ENCODE measurements around the gene TBC1D22A. TPM values are rescaled to one million over a fixed set of nuclear protein-coding genes. Genes with fewer than 3 reads are reported as not detected.
"Not testable (repeated sequence)": the region's sequence is repeated elsewhere in the genome, so short reads cannot be mapped to it uniquely, and the experiment has no call there.

Gene TBC1D22A
- total RNA-seq, 2 donors from 2014 or later: 31.9 to 43.4 TPM

DNA sequence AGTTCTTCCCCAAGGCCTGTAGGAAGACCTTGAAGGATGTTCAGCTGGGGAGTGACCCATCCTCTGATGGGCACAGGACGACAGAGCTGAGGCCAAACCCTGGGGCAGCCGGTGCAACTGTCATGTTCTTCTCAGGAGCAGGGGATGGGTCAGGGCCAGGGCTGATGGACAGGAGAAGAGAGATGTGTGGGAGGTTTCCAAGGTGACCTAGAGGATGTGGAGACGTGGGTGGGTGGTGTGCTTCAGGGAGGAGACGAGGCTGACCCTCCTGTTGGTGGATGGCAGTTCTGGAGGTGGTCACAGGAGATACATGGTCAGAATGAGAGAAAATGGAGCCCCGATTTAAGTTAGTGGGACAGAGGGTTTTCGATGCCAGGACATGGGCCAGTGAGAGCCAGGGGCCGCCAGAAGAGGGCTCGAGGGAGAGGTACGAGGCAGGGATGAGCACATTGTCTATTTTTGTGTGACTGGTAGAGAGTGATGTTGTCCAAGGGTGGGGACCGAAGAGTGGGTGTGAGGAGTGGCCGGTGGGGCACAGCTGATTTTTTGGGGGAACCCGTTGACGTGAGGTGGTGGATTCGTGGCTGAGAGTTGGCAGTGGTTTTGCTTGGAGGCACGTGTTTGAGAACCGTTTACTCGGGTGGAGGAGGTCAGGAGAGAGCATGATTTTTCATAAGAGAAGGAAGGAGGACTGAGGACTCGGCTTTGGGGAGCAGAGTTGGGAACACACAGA is 14.6 kb downstream of the TBC1D22A start:
- DNase-seq (ENCODE audit: low spot score) (no peak), ATAC-seq (peak in 1 of 2 donors; percentile 38)
- Mint-ChIP-seq H3K4me1 (ENCODE audit: low read depth in 2 of 2) (peaks cover 48 to 51% of the 10 kb centered on the region in 2 donors), H3K27me3 (no peaks in the 10 kb centered on the region), H3K4me3 (peak overlapping the region; percentile 6), H3K36me3 (no peaks in the 10 kb centered on the region), H3K9me3 (no peaks in the 10 kb centered on the region), H3K27ac (peak overlapping the region; percentile 45 to 67)

DNA sequence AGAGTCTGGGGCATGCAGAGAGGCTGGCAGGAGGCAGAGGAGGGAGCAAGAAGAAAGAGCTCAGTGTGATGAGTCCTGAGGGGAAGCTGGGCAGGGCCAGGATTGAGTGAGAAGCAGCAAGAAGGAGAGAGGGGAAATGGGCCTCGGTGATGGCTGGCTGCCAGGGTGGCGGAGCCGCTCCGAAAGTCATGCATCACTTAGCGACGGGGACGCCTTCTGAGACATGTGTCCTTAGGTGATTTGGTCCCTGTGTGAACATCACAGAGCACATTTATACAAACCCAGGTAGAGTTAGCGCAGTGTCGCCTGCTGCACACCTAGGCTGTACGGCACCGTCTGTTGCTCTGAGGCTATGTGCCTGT is 15.1 kb downstream of the TBC1D22A start:
- H3K36me3 Mint-ChIP-seq: no peaks in the 10 kb centered on the region
- H3K27ac Mint-ChIP-seq: peak overlapping the region; percentile 45 to 67
- peak overlapping the region; percentile 6 for H3K4me3 Mint-ChIP-seq
- DNase-seq (ENCODE audit: low spot score) (no peak), ATAC-seq (no peak)
- H3K27me3 Mint-ChIP-seq: no peaks in the 10 kb centered on the region
- H3K9me3 Mint-ChIP-seq: no peaks in the 10 kb centered on the region
- peaks cover 50 to 55% of the 10 kb centered on the region in 2 donors for H3K4me1 Mint-ChIP-seq (ENCODE audit: low read depth in 2 of 2)

DNA sequence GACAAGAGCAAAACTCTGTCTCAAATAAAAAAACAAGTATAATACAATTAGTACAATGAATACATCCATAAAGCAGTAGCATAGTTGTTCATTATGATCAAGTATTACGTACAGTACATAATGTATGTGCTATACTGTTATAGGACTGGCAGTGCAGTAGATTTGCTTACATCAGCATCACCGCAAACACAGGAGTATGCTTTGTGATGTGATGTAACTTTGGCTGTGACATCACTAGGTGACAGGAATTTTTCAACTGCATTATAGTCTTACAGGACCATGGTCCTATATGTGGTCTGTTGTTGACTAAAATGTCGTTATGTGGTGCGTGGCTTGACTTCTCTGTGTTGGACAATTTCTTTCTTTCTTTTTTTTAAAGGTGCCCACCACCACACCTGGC is 16.6 kb downstream of the TBC1D22A start:
- Mint-ChIP-seq H3K4me3 (no peak overlapping the region), H3K4me1 (ENCODE audit: low read depth in 2 of 2) (peaks cover 53 to 56% of the 10 kb centered on the region in 2 donors), H3K27ac (no peak overlapping the region)

DNA sequence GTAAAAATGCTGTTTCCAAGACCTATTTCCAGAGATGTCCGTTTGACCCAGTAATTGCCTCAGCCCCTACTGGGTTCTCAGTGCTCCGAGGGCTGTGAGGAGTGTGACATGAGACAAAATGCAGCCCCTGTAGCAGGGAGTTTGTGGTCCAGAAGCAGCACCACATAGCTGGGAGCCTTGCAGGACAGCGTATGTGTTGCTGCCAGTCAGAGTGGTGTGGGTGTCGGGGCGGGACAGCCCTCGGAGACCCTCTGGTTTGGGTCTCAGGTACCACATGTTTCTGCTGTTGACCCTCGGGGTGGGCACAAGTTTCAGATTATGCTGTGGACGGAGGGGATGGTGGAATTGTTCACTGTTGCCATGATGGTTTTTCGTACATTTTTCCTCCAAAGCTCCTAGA is 17.2 kb downstream of the TBC1D22A start:
- DNase-seq (ENCODE audit: low spot score) (no peak), ATAC-seq (no peak)
- H3K4me3 Mint-ChIP-seq: no peak overlapping the region
- H3K4me1 Mint-ChIP-seq (ENCODE audit: low read depth in 2 of 2): peaks cover 47 to 54% of the 10 kb centered on the region in 2 donors
- no peaks in the 10 kb centered on the region for H3K36me3 Mint-ChIP-seq
- no peaks in the 10 kb centered on the region for H3K9me3 Mint-ChIP-seq
- H3K27ac Mint-ChIP-seq: no peak overlapping the region
- no peaks in the 10 kb centered on the region for H3K27me3 Mint-ChIP-seq

More for the DNA sequence above, 16.6 kb downstream of the TBC1D22A start:
- Mint-ChIP-seq H3K36me3 (no peaks in the 10 kb centered on the region), H3K27me3 (no peaks in the 10 kb centered on the region), H3K9me3 (no peaks in the 10 kb centered on the region)
- ATAC-seq: no peak
- no peak for DNase-seq (ENCODE audit: low spot score)

DNA sequence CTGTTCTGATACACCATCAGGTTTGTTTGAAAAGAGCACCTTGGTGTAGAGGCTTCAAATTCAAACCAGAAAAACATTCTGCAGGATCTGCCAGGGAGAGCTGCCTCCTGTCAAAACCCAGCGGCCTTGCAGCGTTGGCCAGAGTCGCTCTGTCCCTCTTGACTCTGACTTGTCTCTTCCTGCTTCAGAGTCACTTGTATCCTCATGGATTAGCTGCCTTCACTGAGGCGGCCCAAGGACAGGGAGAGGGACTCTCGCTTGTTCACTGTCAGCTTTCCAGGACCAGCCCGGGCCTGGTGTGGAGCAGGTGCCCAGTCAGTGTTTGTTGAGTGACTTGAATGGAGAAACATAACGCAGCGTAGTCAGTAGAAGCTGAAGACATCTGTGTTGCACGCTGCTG is 18.0 kb downstream of the TBC1D22A start:
- Mint-ChIP-seq H3K4me3 (no peak overlapping the region), H3K9me3 (no peaks in the 10 kb centered on the region), H3K27me3 (no peaks in the 10 kb centered on the region), H3K36me3 (no peaks in the 10 kb centered on the region), H3K27ac (no peak overlapping the region), H3K4me1 (ENCODE audit: low read depth in 2 of 2) (peaks cover 43 to 52% of the 10 kb centered on the region in 2 donors)
- ATAC-seq: no peak
- DNase-seq (ENCODE audit: low spot score): no peak

DNA sequence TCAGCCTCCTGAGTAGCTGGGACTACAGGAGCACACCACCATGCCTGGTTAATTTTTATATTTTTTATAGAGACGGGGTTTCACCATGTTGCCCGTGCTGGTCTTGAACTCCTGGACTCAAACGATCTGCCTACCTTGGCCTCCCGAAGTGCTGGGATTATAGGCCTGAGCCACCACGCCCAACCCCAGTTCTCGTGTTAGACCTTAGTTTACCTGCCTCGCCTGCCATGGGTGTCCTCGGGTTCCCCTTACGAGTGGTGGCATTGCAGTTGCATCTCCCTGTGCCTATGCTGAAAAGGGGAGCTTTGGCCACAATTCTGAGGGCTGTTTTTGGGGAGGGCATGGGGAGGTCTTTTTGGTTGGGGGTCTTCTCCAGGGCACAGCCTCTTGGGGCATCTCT is 18.8 kb downstream of the TBC1D22A start:
- Mint-ChIP-seq H3K36me3 (no peaks in the 10 kb centered on the region), H3K4me1 (ENCODE audit: low read depth in 2 of 2) (peaks cover 38 to 48% of the 10 kb centered on the region in 2 donors), H3K27ac (peak overlapping the region in 1 of 2 donors; percentile 43), H3K27me3 (no peaks in the 10 kb centered on the region), H3K9me3 (no peaks in the 10 kb centered on the region), H3K4me3 (no peak overlapping the region)
- no peak for DNase-seq (ENCODE audit: low spot score)
- no peak for ATAC-seq

DNA sequence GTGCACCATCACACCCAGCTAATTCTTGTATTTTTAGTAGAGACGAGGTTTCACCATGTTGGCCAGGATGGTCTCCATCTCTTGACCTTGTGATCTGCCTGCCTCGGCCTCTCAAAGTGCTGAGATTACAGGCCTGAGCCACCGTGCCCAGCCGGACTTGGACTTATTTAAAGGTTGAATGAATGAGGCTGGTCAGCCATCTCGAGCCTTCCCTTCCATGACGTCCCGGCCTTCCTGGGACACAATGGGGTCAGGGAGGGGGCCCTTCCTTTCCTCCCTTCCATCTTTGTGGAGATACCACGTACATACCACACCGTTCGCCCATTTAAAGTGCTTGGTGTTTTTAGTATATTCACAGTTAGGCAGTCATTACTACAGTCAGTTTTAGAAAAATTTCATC is 19.8 kb downstream of the TBC1D22A start:
- H3K4me3 Mint-ChIP-seq, ATAC-seq, H3K27me3 Mint-ChIP-seq, H3K9me3 Mint-ChIP-seq, H3K36me3 Mint-ChIP-seq: not testable (repeated sequence)
- peak; percentile 52 for DNase-seq (ENCODE audit: low spot score)
- peak overlapping the region in 1 of 2 donors; percentile 43 for H3K27ac Mint-ChIP-seq
- H3K4me1 Mint-ChIP-seq (ENCODE audit: low read depth in 2 of 2): peaks cover 31 to 42% of the 10 kb centered on the region in 2 donors

DNA sequence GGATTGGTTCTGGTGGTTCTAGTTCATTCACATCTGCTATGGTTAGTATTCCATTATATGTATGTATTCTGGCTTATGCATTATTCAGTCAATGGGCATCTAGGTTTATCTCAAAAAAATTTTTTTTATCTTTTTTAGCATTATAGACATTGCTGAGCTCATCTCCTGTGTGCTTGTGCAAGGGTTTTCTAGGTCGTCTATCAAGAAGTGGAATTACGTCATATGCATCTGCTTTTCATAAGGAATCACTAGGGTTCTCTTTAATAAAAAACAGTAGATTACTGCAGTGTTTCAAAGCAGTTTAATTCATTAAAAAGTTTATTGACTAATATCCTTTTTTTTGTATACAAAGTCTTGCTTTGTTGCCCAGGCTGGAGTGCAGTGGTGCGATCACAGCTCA is 21.3 kb downstream of the TBC1D22A start:
- peaks cover 33 to 44% of the 10 kb centered on the region in 2 donors for H3K4me1 Mint-ChIP-seq (ENCODE audit: low read depth in 2 of 2)
- H3K36me3 Mint-ChIP-seq: no peaks in the 10 kb centered on the region

DNA sequence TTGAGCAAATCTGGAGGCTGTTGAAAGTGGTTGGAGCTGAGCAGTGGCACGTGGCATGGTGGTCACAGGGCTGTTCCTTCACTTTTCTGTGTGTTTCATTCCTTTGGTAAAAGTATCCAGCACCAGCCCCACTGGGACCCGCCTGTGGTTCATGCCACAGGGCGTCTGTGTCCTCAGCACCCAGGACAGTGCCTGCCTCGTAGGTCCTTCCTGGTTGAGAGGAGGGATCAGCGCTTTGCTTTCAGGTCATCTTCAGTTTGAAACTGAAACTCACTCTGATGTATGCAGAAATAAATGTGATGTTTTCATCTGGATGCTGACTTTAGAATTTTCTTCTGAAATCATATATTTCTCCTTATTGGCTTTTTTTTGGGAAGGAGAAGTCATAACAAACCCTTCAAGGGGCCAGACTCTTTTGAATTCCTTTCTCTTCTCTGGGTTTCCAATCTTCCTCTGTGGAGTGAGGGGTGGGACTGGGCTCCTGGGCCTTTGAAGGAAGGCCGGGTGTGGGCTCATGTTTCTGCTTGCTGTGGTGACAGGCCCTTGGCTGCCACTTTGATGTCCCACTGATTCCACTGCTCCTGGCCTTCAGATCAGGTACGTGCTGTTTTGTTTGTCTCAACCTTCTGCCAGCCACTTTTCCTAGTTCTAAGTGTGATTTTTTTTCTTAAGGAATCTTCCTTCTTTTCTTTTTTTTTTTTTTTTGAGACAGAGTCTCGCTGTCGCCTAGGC is 26.2 kb downstream of the TBC1D22A start:
- Mint-ChIP-seq H3K27ac (peak overlapping the region; percentile 69 to 87), H3K4me3 (peak overlapping the region; percentile 57), H3K9me3 (no peaks in the 10 kb centered on the region), H3K4me1 (ENCODE audit: low read depth in 2 of 2) (peaks cover 45 to 51% of the 10 kb centered on the region in 2 donors), H3K27me3 (no peaks in the 10 kb centered on the region), H3K36me3 (no peaks in the 10 kb centered on the region)
- DNase-seq (ENCODE audit: low spot score): peak; percentile 31
- peak; percentile 73 to 74 for ATAC-seq

More for the DNA sequence above, 21.3 kb downstream of the TBC1D22A start:
- ATAC-seq (no peak), DNase-seq (ENCODE audit: low spot score) (no peak)
- Mint-ChIP-seq H3K9me3 (no peaks in the 10 kb centered on the region), H3K27ac (no peak overlapping the region), H3K4me3 (no peak overlapping the region), H3K27me3 (no peaks in the 10 kb centered on the region)

DNA sequence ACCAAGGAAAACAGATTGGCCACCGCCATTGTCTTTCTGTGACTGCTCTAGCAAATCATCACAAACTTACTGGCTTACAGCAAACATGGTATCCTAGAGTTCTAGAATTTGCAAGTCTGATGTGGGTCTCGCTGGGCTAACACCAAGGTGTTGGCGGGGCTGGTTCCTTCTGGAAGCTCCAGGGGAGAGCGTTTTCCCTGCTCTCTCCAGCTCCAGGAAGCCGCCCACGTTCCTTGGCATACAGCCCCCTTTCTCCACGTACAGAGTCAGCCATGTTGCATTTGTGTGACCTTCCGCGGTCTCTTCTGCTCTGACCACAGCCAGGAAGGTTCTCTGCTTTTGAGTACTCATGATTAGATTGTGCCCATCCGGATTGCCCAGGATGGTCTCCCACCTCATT is 27.5 kb downstream of the TBC1D22A start:
- Mint-ChIP-seq H3K36me3 (no peaks in the 10 kb centered on the region), H3K4me1 (ENCODE audit: low read depth in 2 of 2) (peaks cover 43 to 49% of the 10 kb centered on the region in 2 donors), H3K27me3 (no peaks in the 10 kb centered on the region), H3K27ac (peak overlapping the region; percentile 96 to 98), H3K4me3 (peak overlapping the region; percentile 87), H3K9me3 (no peaks in the 10 kb centered on the region)
- no peak for ATAC-seq
- no peak for DNase-seq (ENCODE audit: low spot score)

DNA sequence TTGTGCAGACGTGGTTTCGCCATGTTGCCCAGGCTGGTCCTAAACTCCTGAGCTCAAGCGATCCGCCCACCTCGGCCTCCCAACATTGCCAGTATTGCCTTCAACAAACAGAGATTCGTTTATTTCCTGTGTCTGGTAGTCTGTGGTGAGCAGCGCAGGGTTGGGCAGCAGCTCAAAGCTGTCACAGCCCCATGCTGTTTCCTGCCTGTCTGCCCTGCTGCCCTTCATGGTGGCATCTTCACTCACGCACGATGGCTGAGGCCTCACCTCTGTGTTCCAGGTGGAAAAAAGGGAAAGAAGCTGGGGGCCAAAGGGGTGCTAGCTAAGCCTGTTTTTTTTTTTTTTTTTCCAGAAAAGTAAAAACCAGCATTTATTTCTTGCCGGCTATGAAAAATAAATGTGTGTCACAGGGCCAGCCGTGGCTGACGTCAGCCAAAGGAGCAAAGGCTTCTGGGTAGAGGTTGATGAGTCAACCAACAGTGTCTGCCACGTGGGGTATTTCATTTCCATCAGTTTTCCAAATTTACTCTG is 28.8 kb downstream of the TBC1D22A start:
- H3K27ac Mint-ChIP-seq: peak overlapping the region; percentile 96 to 98
- peak; percentile 85 for DNase-seq (ENCODE audit: low spot score)
- H3K36me3 Mint-ChIP-seq: no peaks in the 10 kb centered on the region
- peak; percentile 95 to 96 for ATAC-seq
- no peaks in the 10 kb centered on the region for H3K27me3 Mint-ChIP-seq
- no peaks in the 10 kb centered on the region for H3K9me3 Mint-ChIP-seq
- peaks cover 36 to 40% of the 10 kb centered on the region in 2 donors for H3K4me1 Mint-ChIP-seq (ENCODE audit: low read depth in 2 of 2)
- peak overlapping the region; percentile 87 for H3K4me3 Mint-ChIP-seq

DNA sequence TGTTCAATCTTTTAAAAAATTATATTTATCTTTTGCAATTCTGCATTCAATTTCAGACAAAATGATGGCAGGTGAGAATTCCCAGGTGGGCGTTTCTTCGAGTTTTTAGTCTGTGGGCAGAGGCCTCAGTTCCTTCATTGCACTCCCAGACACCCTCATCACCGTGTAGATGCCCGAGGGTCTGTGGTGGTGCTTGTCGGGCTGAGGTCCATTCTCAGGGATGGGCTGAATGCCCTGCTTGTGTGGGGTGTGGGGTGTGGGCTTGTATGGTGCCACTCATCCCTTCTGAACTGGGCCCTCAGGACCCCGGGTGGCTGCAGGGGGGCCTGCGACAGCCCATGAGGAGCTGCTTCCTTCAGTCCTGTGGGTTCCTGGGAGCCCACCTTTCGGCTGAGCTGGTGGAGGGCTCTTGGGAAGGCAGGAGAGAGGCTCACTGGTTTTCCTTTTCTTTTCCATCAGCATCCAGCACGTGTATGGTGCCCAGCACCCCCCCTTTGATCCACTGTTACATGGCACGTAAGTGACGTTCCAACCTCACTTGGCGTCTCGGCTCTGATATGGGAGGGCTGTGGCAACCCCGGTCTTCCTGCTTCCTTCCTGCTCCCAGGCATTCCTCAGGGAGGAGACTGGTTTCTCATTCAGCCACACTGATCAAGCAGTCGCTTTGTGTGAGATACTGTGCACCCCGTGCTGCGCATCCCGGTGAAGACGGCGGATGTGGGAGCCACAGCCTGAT is 29.8 kb downstream of the TBC1D22A start:
- peaks cover 33 to 37% of the 10 kb centered on the region in 2 donors for H3K4me1 Mint-ChIP-seq (ENCODE audit: low read depth in 2 of 2)
- H3K27me3 Mint-ChIP-seq: no peaks in the 10 kb centered on the region
- H3K9me3 Mint-ChIP-seq: no peaks in the 10 kb centered on the region
- DNase-seq (ENCODE audit: low spot score): no peak
- H3K27ac Mint-ChIP-seq: peak overlapping the region; percentile 96 to 98
- H3K36me3 Mint-ChIP-seq: no peaks in the 10 kb centered on the region
- no peak for ATAC-seq
- peak overlapping the region; percentile 87 for H3K4me3 Mint-ChIP-seq

DNA sequence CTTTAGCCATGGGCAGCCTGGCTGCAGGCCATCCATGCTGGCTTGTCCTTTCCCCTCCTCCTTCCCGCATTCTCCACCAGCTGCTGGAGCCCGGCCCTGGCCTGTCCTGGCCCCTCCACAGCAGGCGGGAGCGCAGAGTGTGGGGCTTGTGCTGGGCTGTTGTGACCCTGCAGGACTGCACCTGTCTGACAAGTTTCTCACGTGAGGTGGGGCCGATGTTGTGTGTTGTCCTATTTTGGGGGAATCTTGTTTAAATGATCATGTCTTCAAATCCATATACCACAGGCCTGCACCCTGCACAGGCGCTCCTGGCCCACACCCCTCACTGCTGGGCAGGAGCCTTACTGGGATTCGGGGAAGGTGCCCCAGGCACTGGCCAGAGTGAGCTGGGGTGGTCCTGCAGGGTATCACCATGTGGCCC is 30.4 kb downstream of the TBC1D22A start:
- no peaks in the 10 kb centered on the region for H3K36me3 Mint-ChIP-seq
- H3K4me1 Mint-ChIP-seq (ENCODE audit: low read depth in 2 of 2): peaks cover 29 to 32% of the 10 kb centered on the region in 2 donors
- DNase-seq (ENCODE audit: low spot score) (no peak), ATAC-seq (no peak)
- H3K9me3 Mint-ChIP-seq: no peaks in the 10 kb centered on the region
- H3K27me3 Mint-ChIP-seq: no peaks in the 10 kb centered on the region
- H3K27ac Mint-ChIP-seq: peak overlapping the region; percentile 96 to 98
- no peak overlapping the region for H3K4me3 Mint-ChIP-seq
